Keratinocyte (primary cell): ENCODE measurements around the gene MAGI1.

Experiments used
- CTCF ChIP-seq, 3 experiments: IDR thresholded peaks in 1 of 3; conservative IDR thresholded peaks in 1 of 3; optimal IDR thresholded peaks in 1 of 3; 2 replicates in 2 of 3; 3 replicates in 1 of 3; pipeline versions ENCODE3 to v1.5.1; 2011; ENCODE audit warnings: low read length in 3 of 3, mild to moderate bottlenecking in 3 of 3, moderate library complexity in 2 of 3, control low read depth in 1 of 3, inconsistent platforms in 1 of 3; ENCODE audit not compliant: insufficient read depth in 2 of 3; ENCODE audit errors: extremely low read depth in 1 of 3
- EZH2 ChIP-seq: IDR thresholded peaks from one replicate; pipeline ENCODE4 v1.6.1; 2012; ENCODE audit warnings: inconsistent platforms, mild to moderate bottlenecking, low read length, moderate library complexity

- TF ChIP-seq CTCF (optimal IDR thresholded peaks at IDR 0.05 in 1 of 3, IDR thresholded peaks at IDR 0.05 in 1 of 3, conservative IDR thresholded peaks at IDR 0.05 in 1 of 3; ENCODE audit: extremely low read depth in 1 of 3, insufficient read depth in 2 of 3, low read length in 3 of 3) (no peak), EZH2 (no peak)
Measured at GRCh38 chr3:65968996-65969395, 69.7 kb downstream of the MAGI1 start.
